Stimulated activated CD8-positive, alpha-beta memory T cell treated with anti-CD3 and anti-CD28 coated beads, Interleukin-4, amount 100 ng/mL, for 24 hours (primary cell): Measurements from ENCODE around the gene ZNF318.
"Not testable (repeated sequence)": the region's sequence is repeated elsewhere in the genome, so short reads cannot be mapped to it uniquely, and the experiment has no call there.

Source experiments
- DNase-seq: peaks from one replicate; pipeline ENCODE4 v3.0.0-alpha.2; 2020; ENCODE audit warnings: low read depth

Gene ZNF318

DNA sequence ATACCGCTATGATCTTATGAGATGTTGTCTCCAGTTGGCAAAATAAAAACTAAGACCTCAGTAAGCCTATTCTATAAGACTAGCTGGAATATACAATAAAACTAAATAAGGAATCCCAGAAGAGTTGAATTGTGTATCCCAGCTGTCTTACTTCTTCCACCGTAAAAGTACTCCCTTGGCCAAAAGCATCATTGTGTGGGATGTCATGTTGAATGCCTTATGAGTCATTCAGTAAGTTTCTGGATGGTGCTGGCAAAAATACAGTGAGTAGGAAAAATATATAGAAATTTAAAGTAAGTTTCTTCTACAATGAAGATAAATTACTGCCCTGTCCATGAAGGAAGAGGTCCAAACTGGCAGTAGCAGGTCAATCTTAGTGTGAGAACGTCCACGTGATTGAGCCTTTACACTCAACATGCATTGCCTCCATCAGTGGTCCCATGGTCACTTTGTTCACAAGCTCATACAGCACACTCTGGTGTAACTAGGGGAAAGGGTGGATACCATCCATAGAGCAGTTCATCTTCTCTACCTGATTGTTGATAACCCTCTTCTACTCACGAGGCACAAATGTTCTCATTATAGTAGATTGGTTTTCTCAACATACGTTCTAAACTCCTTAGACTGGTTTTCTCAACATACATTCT, 13.7 kb upstream of the ZNF318 start:
- no peak for DNase-seq

DNA sequence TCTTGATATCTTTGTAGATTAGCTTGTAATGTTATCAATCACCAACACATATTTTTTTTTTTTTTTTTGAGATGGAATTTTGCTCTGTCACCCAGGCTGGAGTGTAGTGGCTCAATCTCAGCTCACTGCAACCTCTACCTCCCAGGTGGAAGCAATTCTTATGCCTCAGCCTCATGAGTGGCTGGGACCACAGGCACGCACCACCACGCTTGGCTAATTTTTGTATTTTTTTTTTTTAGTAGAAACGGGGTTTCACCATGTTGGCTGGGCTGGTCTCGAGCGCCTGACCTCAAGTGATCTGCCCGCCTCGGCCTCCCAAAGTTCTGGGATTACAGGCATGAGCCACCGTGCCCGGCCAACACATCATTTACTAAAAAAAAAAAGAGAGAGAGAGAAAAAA, 11.4 kb upstream of the ZNF318 start:
- not testable (repeated sequence) for DNase-seq

DNA sequence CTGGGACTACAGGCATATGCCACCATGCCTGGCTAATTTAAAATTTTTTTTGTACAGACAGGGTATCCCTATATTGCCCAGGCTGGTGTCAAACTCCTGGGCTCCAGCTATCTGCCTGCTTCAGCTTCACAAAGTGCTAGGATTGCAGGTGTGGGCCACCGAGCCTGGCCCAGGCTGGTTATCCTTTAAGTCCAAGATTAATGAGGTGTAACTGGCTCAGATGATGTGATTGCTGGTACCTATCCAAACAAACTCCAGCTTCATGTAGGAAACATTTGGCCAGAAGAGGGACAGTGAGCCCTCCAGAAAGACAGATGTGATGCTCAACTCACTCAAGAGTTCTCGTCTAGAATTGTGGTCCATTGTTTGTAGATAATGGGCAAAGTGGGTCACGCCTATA, 9.2 kb upstream of the ZNF318 start:
- no peak for DNase-seq

DNA sequence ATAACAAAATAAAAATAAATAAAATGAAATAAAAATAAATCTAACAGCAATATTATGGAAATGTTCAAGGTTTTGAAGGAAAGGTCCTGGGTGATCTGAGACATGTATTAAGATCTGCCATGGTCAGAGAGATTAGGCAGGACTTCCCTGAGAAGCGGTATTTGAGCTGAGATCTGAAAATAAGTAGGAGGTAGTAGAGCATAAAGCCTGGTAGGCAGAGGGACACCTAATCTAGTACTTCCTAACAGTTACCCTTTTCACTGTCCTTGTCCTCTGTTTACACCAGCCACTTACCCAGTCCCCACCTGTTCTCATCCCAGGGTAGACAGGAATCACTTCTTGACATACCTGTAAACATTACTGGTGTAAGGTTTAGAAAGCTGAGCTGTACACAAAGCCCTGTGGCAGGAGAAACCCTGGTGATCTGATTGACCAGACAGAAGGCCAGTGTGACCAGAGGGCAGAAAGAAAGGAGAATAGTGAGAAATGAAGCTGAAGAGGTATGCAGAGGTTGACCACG, 8.3 kb upstream of the ZNF318 start:
- DNase-seq: no peak

DNA sequence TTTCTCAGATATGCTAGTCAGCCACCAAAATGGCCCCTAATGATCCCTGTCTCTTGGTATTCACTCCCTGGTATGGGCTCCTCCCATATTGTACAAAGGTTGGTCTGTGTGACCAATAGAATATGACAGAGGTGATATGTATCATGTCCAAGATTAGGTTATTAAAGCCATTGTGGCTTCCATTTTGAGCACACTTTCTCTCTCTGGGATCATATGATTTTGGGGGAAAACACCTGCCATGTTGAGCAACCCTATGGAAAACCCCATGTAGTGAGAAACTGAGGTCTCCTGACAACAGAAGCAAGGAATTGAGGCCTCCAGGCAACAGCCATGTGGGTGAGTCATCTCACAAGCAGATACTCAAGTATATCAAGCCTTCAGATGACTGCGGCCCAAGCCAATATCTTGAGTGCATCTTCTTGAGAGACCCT, 7.1 kb upstream of the ZNF318 start:
- no peak for DNase-seq

DNA sequence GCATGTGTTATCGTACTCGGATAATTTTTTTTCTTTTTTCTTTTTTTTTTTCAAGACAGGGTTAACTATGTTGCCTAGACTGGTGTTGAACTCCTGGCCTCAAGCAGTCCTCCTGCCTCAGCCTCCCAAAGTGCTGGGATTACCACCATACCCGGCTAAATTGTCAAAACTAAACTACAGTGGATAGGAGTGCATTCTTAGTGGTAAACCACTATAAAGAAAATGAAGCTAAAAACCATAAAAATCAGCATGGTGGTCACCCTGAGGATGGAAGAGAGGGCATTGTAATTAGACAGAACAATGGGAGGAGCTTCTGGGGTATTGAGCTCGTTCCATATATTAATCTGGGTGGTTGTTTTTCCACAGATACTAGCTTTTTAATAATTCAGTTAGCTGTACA, 6.2 kb upstream of the ZNF318 start:
- no peak for DNase-seq

DNA sequence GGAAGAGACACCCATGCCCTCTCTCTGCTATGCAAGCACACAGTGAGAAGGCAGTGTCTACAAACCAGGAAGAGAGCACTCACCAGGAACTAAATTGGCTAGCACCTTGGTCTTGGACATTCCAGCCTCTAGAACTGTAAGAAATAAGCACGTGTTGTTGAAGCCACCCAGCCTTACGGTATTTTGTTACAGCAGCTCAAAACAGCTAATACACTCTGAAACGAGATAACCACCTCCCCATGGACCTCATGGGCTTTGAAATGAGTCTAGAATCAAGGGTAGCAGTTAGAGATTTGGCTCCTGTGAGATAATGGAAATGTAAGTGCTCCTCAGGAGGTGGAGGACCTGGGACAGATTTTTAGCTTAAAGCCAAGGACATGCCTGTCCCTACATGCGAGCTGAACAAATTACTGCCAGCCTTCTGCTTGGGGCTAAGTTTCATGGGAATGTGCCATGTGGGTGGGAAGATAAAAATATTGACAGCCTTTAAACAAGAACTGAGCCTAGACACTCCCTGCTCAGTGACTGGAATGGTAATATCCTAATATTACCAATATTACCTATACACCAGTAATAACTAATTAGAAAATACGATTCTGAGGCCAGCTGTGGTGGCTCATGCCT, 3.9 kb upstream of the ZNF318 start:
- DNase-seq: no peak

DNA sequence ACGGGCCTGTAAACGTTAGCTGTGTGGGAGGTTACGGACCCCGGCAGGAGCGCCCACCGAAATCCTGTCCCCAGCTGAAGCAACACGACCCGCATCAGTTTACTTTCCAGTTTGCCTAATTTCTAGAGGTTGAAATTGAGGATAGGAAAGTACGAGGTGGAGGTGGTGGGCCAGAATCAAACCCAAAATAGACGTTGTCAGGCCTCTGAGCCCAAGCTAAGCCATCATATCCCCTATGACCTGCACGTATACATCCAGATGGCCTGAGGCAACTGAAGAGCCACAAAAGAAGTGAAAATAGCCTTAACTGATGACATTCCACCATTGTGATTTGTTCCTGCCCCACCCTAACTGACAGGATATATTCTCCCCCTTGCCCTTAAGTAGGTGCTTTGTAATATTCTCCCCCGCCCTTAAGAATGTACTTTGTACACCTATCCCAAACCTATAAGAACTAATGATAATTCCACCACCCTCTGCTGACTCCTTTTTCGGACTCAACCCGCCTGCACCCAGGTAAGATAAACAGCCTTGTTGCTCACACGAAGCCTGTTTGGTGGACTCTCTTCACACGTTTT, 645 bp upstream of the ZNF318 start:
- not testable (repeated sequence) for DNase-seq

DNA sequence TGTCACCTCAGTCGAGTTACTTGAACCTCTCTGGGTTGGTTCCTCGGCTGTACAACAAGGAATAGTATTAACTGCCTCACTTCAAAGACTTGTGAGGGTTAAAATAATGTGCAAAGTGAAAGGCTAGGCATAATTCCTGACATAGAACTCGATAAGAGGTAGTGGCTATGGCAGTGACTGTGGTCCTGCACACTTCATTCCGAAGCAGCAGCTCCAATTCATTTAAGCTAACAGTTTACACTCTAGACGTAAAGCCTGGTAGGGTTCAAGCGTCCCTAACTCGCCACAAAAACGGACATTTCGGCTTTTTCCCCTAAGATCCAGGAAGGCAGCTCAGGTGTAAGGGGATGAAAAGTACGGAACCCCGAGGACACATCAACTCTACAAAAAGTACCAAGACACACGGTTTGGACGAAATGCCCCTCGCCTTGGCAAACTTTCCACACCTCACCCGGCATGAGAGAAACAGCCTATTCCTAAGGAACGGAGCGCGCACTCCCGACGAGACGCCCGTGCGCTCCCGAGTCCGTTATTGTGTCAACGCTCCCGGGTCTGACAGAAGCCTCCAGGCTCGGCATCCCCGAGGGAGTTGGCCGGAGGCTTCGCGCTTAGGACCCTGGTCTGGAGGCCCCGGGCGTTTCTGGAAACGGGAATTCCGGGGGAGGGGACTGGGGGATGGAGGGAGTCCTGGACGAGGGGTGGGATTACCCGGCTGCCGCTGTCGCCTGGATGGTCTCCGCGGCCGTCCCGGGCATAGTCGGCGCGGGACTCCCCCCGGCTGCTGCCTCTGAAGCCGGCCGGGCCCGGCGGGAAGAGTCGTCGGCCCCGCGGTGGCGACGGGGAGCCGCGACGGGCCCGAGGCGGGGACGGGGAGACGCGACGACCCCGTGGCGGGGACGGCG, 937 bp downstream of the ZNF318 start:
- no peak for DNase-seq

DNA sequence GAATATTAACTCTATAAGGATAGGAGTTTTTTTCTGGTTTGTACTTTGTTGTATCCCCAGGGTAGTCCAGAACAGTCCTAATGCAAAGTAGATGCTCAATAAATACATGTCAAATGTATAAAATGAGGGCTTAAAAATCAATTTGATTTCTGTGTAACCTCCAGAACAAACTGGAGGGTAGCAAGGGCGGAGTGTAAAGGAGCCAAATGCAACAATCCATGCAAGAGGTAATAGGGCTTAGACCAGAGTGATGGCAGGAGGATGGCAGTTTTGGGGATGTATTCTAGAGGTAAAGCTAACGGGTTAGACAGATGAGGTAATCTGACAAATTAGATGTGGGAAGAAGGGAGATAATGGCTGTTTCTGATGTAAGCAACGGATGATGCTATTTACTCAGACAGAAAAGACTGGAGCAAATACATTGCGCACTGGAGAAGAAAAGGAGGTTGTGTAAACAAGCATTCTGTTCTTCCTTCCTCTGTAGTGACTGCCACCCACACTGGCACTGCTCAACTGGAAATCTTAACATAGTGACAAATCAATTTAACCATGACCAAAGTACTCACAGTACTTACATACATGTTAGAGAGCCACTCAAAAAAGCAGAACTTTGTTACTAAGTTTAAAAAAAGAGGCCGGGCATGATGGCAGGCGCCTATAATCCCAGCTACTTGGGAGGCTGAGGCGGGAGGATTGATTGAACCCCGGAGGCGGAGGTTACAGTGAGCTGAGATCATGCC, 2.0 kb downstream of the ZNF318 start:
- DNase-seq: no peak

DNA sequence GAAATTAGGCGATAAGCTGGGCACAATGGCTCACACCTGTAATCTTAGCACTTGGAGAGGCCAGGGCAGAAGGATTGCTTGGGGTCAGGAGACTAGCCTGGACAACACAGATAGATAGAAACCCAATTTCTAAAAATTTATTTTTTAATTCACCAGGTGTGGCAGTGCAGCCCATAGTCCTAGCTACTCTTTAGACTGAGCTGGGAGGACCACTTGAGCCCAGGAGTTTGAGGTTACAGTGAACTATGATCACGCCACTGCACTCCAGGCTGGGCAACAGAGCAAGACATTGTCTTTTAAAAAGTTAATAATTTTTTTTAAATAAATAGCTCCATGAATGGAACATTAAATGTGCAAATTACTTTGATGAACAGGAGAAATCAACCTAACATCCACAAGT, 8.2 kb downstream of the ZNF318 start:
- DNase-seq: no peak

DNA sequence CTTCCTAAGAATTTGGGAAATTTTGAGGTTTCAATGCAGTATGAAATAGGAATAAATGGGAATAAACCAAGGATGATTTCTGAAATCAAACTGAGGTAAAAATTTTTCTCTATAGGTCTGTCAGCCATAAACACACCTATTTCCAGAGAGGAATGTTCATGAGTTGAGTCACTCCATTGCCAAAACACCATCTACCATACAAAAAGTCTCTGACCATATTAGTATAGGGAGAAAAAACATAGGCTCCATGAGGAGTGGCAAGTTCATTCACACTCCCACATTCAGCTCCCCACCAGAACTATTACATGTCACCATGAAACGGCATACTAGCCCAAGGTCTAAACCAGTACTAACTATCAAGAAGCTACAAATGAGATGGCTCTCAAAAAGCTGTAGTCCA, 9.6 kb downstream of the ZNF318 start:
- no peak for DNase-seq

DNA sequence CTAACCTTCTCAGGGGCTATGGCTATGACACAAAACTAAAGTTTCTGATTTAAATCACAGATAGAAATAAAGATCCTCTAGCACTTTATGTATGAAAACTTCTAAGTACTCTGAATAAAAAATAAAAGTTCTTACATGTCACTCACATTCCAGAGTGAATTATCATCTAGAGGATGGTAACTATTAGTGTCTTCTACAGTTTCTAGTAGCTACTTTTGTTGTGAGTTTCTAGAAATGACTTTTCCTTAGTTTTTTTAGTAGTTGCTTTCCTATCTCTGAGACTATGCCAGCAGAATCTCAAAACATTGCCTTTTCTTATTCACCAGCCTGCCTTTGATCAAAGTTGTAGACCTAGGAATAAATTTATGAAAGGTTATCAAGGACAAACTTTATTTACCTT, 10.1 kb downstream of the ZNF318 start:
- DNase-seq: no peak

DNA sequence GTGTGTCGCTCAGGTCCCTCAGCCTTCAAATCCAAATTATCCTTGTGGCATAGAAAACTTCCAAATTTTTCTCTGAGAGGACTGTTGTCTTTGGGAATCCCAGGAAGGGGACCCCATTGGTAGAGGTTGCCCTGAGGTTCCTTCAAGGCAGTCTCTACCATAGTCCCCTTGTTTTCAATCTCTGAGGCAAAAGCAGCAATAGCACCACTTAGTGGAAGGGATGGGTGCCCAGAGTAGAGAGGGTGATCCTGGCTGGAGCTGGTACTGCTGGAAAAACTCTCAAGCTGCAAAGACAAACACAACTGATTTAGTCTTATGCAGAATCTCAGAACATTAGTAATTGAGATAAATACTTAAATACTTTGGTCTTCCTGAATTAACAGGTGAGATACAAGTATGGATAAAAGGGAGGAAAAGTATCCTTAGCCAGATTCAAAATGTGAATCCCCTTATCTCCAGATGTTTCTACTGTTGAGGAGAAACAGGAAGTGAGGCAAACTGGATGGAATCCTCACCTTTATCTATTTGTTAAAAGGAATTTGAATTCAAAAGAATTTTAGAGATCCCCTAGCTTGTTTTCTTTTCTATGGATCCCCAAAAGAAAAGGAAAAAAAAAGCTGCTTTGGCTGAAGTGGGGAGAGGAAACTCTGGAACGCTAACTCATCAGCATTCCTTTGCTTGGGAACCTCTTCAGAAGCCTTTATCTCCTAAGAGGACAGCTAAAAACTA, 13.4 kb downstream of the ZNF318 start:
- no peak for DNase-seq

DNA sequence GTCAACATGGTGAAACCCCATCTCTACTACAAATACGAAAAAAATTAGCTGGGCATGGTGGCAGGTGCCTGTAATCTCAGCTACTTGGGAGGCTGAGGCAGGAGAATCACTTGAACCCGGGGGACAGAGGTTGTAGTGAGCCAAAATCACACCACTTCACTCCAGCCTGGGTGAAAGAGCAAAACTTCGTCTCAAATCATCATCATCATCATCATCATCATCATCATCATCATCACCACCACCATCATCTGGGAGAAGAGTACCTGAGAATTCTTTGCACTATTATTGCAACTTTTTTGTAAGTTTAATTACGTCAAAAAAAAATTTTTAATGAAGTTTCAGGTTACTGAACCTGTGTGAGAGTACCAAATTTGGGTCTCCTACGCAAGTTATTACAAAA, 17.5 kb downstream of the ZNF318 start:
- not testable (repeated sequence) for DNase-seq

DNA sequence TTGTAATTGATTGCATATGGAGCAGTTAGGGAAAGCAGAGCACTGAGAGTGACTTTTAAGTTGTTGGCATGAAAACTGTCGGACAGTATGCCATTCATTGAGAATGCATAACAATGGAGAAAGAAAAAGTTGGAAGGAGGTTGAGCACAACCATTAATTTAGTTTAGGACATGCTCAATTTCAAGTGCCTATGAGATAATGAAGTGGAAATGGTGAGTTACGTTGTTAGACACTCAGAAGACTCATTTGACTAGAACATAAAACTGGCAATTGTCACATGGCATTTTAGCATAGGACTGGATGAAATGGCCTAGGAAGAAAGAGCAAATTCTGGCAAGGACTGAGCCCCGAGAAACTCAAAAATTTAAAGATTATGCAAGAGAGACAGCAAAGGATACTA, 22.0 kb downstream of the ZNF318 start:
- no peak for DNase-seq

DNA sequence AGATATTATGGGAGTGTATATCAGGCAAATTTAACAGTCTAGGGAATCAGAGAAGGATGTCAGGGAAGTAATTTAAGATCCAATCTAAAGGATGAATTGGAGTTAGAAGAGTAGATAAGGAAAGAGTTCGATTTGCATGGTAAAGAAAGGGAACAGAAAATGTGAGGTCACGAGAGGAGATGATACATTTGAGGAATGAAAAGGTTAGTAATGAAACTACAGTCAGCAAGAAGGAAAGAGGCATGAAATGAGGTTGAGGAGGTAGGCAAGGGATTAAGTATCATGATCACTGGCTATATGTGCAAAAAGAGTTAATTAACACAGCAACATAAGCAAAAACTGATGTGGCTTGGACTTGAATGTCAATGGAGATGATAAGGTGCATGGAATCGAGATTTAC, 22.4 kb downstream of the ZNF318 start:
- no peak for DNase-seq

DNA sequence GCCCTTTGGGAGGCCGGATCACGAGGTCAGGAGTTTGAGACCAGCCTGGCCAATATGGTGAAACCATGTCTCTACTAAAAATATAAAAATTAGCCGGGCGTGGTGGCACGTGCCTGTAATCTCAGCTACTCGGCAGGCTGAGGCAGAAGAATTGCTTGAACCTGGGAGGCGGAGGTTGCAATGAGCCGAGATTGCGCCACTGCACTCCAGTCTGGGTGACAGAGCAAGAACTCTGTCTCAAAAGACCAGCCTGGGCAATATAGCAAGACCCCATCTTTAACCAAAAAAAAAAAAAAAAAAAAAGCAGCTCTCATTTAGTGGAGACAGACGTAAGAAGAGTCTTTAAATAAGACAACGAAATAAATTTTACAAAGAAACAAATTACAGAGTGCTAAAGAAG, 23.2 kb downstream of the ZNF318 start:
- DNase-seq: not testable (repeated sequence)

DNA sequence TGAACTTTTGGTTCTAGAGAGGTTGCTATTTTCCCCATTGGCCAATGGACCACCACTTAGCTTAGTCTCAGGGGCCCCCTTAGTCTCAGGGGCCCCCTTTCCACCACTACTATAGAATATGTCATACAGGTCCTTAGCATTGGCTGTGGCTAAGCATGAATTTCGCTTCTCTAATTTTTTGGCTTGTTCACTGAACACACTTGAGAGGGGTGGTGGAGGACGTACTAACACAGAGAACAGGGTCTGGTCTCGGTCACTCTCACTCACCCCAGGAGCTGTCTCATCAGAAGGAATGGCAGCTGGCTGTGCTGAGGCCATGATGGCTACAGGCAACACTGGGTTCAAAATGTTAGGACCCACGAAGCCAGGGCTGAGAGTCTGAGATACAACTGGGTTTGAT, 30.3 kb downstream of the ZNF318 start:
- no peak for DNase-seq

DNA sequence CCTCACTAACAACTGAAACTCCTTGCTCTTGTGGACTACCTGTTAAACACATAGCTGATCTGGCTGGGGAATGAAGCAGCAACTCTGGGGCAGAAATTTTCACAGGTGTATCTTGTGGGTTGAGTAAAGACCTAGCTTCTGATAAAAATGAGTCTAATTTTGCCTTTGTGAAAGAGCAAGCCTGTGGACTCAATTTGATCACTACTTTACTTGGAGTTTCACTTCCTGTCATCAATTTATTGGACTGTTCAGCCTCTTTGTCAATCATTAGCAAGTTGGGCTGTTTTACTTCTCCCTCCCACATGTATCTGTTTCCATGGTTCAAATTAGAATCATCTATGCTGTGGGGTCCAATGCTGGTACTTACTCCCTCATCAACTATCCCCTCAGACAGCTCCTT, 31.2 kb downstream of the ZNF318 start:
- DNase-seq: no peak

DNA sequence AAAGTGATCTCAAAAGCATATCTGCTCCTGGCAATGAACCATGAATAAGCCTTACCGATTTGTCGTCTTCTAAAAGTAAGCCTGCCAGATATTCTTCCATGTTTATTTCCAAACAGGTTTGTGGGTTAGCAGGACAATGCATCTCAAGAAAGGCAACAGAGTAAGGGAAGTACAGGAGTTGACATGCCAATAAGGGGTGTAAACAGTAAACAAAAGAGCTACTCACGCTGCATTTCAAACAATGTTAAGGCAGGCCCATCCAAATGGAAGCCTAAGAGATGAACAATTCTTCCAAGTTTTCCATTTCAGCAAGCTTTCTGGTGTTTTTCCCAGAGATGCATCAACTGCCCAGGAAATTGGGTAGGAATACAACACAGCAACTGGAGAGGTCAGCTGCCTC, 33.1 kb downstream of the ZNF318 start:
- no peak for DNase-seq
